HEK293 (cell line): Measurements from ENCODE around the gene WWC1.
A peak's percentile ranks its signal among the peaks of the same experiment; 100 is the strongest.

ENCODE experiments used
- CTCF ChIA-PET: fragments of 350-600 bp; formaldehyde crosslinking; extraction: SDS; loops from one replicate; lab custom pipeline; 2021; ENCODE audit warnings: antibody characterized with exemption; lab: Yijun Ruan, JAX
- POLR2A ChIA-PET: fragments of 300-600 bp; formaldehyde crosslinking; extraction: SDS; loops from one replicate; lab custom pipeline; 2020; ENCODE audit warnings: antibody characterized with exemption, inconsistent platforms; lab: Yijun Ruan, JAX
- H3K27ac ChIP-seq: fragments of 200-500 bp; sonication (Bioruptor generic); 2 replicates; pipeline ENCODE4 v1.5.1; 2014; ENCODE audit warnings: low read depth, low read length, control low read depth, inconsistent platforms; ENCODE audit errors: extremely low read depth
- H3K36me3 ChIP-seq, 2 experiments: fragments of 200-500 bp in 1 of 2; sonication (Bioruptor generic) in 1 of 2; 1 replicate in 1 of 2; 2 replicates in 1 of 2; pipeline ENCODE4 v1.5.1; 2014 to 2017; ENCODE audit warnings: inconsistent platforms in 2 of 2, low read length in 2 of 2; ENCODE audit not compliant: control insufficient read depth in 2 of 2, insufficient read depth in 1 of 2
- H3K4me1 ChIP-seq: fragments of 200-500 bp; sonication (Bioruptor generic); 2 replicates; pipeline ENCODE4 v1.5.1; 2014; ENCODE audit warnings: mild to moderate bottlenecking, low read length, inconsistent platforms; ENCODE audit not compliant: control insufficient read depth, insufficient read depth
- H3K4me3 ChIP-seq: 2 replicates; pipeline ENCODE4 v1.5.1; 2011; ENCODE audit warnings: low read depth, mild to moderate bottlenecking, control low read depth, low read length, moderate library complexity
- H3K9me3 ChIP-seq: fragments of 200-500 bp; sonication (Bioruptor generic); 2 replicates; pipeline ENCODE4 v1.5.1; 2014; ENCODE audit warnings: low read depth, low read length, inconsistent platforms; ENCODE audit not compliant: control insufficient read depth, insufficient read depth
- FEZF1 ChIP-seq: fragments of 450-650 bp; formaldehyde crosslinking; IDR thresholded peaks from 2 replicates; pipeline ENCODE4 v1.5.1; 2016; ENCODE audit warnings: missing biosample characterization, missing genetic modification characterization
- GLI2 ChIP-seq: fragments of 450-650 bp; formaldehyde crosslinking; IDR thresholded peaks from 2 replicates; pipeline ENCODE4; 2017; ENCODE audit warnings: missing biosample characterization, missing genetic modification characterization, low read depth, borderline replicate concordance
- HOXC10 ChIP-seq: sonication (generic); formaldehyde crosslinking; IDR thresholded peaks from 2 replicates; pipeline ENCODE4 v1.8.1; 2023; ENCODE audit warnings: mild to moderate bottlenecking, missing genetic modification reagents
- KLF16 ChIP-seq: fragments of 450-650 bp; formaldehyde crosslinking; IDR thresholded peaks from 2 replicates; pipeline ENCODE4 v1.5.1; 2017; ENCODE audit warnings: missing biosample characterization, missing genetic modification characterization
- KLF7 ChIP-seq: fragments of 450-650 bp; formaldehyde crosslinking; IDR thresholded peaks from 2 replicates; pipeline ENCODE4 v1.5.1; 2016; ENCODE audit warnings: missing biosample characterization, missing genetic modification characterization, borderline replicate concordance
- SCRT1 ChIP-seq: fragments of 450-650 bp; formaldehyde crosslinking; IDR thresholded peaks from 2 replicates; pipeline ENCODE4 v1.5.1; 2016; ENCODE audit warnings: missing biosample characterization, missing genetic modification characterization, borderline replicate concordance
- ZBTB21 ChIP-seq: fragments of 450-650 bp; formaldehyde crosslinking; IDR thresholded peaks from 2 replicates; pipeline ENCODE4 v1.5.1; 2017; ENCODE audit warnings: missing biosample characterization, missing genetic modification characterization
- ZBTB26 ChIP-seq: fragments of 450-650 bp; formaldehyde crosslinking; optimal IDR thresholded peaks from 2 replicates; pipeline ENCODE3; 2016; ENCODE audit warnings: missing biosample characterization, mild to moderate bottlenecking, missing genetic modification characterization
- ZBTB8A ChIP-seq: fragments of 450-650 bp; formaldehyde crosslinking; IDR thresholded peaks from 2 replicates; pipeline ENCODE4 v1.5.1; 2016; ENCODE audit warnings: missing biosample characterization, missing genetic modification characterization
- ZFP69B ChIP-seq: fragments of 450-650 bp; formaldehyde crosslinking; IDR thresholded peaks from 2 replicates; pipeline ENCODE4 v1.5.1; 2016; ENCODE audit warnings: missing biosample characterization, missing genetic modification characterization
- ZNF10 ChIP-seq: fragments of 450-650 bp; formaldehyde crosslinking; IDR thresholded peaks from 2 replicates; pipeline ENCODE4 v1.5.1; 2017; ENCODE audit warnings: missing biosample characterization, missing genetic modification characterization
- ZNF175 ChIP-seq: fragments of 450-650 bp; formaldehyde crosslinking; IDR thresholded peaks from 2 replicates; pipeline ENCODE4 v1.5.1; 2016; ENCODE audit warnings: missing biosample characterization, missing genetic modification characterization
- ZNF324 ChIP-seq: fragments of 450-650 bp; formaldehyde crosslinking; IDR thresholded peaks from 2 replicates; pipeline ENCODE4 v1.5.1; 2016; ENCODE audit warnings: missing biosample characterization, missing genetic modification characterization
- ZNF473 ChIP-seq: fragments of 450-650 bp; formaldehyde crosslinking; IDR thresholded peaks from 2 replicates; pipeline ENCODE4 v1.5.1; 2017; ENCODE audit warnings: missing biosample characterization, missing genetic modification characterization
- ZNF549 ChIP-seq: fragments of 450-650 bp; IDR thresholded peaks from 2 replicates; pipeline ENCODE4 v1.5.1; 2018; ENCODE audit warnings: missing biosample characterization, missing genetic modification characterization, mild to moderate bottlenecking, inconsistent platforms, moderate library complexity
- ZNF561 ChIP-seq: fragments of 450-650 bp; IDR thresholded peaks from 2 replicates; pipeline ENCODE4 v1.5.1; 2018; ENCODE audit warnings: missing biosample characterization, missing genetic modification characterization, borderline replicate concordance
- ZNF654 ChIP-seq: fragments of 450-650 bp; formaldehyde crosslinking; IDR thresholded peaks from 2 replicates; pipeline ENCODE4 v1.5.1; 2016; ENCODE audit warnings: low read depth, missing biosample characterization, missing genetic modification characterization
- ZNF670 ChIP-seq: fragments of 450-650 bp; formaldehyde crosslinking; IDR thresholded peaks from 2 replicates; pipeline ENCODE4 v1.5.1; 2016; ENCODE audit warnings: missing biosample characterization, missing genetic modification characterization, low read depth
- ZNF791 ChIP-seq: fragments of 450-650 bp; formaldehyde crosslinking; IDR thresholded peaks from 2 replicates; pipeline ENCODE4 v1.5.1; 2016; ENCODE audit warnings: missing biosample characterization, missing genetic modification characterization
- ZNF792 ChIP-seq: fragments of 450-650 bp; formaldehyde crosslinking; IDR thresholded peaks from 2 replicates; pipeline ENCODE4 v1.5.1; 2016; ENCODE audit warnings: missing biosample characterization, missing genetic modification characterization
- TF ChIP-seq, protein P1 (sequence below): fragments of 450-650 bp; formaldehyde crosslinking; IDR thresholded peaks from 2 replicates; pipeline ENCODE4 v1.5.1; 2016; ENCODE audit warnings: missing biosample characterization, missing genetic modification characterization, borderline replicate concordance
- TF ChIP-seq, protein P2 (sequence below): fragments of 450-650 bp; formaldehyde crosslinking; IDR thresholded peaks from 2 replicates; pipeline ENCODE4 v1.5.1; 2016; ENCODE audit warnings: missing biosample characterization, missing genetic modification characterization
- TF ChIP-seq, protein P3 (sequence below): fragments of 450-650 bp; formaldehyde crosslinking; IDR thresholded peaks from 2 replicates; pipeline ENCODE4 v1.5.1; 2017; ENCODE audit warnings: missing biosample characterization, mild to moderate bottlenecking, missing genetic modification characterization, moderate library complexity
- TF ChIP-seq, protein P4 (sequence below): fragments of 450-650 bp; formaldehyde crosslinking; IDR thresholded peaks from 2 replicates; pipeline ENCODE4 v1.5.1; 2017; ENCODE audit warnings: missing biosample characterization, missing genetic modification characterization

WWC1 gene

GRCh38 chr5:168327451-168327850 is 36.0 kb downstream of the WWC1 start:
- Histone ChIP-seq H3K4me3 (no peak overlapping the region), H3K27ac (no peak overlapping the region), H3K4me1 (peaks cover 15% of the 10 kb centered on the region), H3K36me3 (no peaks in the 10 kb centered on the region), H3K9me3 (no peaks in the 10 kb centered on the region)
- no peak for TF ChIP-seq ZNF561
- no peak for TF ChIP-seq KLF16 (tag by site-specific recombination)
- no peak for TF ChIP-seq ZNF791
- TF ChIP-seq ZNF473 (tag by site-specific recombination): no peak
- TF ChIP-seq GLI2 (tag by site-specific recombination): no peak
- no peak for TF ChIP-seq ZNF792 (tag by site-specific recombination)
- TF ChIP-seq HOXC10: no peak
- TF ChIP-seq KLF7 (tag by site-specific recombination): no peak
- TF ChIP-seq ZNF549 (tag by site-specific recombination): no peak
- TF ChIP-seq ZBTB8A (tag by site-specific recombination): no peak
- TF ChIP-seq, protein P1, sequence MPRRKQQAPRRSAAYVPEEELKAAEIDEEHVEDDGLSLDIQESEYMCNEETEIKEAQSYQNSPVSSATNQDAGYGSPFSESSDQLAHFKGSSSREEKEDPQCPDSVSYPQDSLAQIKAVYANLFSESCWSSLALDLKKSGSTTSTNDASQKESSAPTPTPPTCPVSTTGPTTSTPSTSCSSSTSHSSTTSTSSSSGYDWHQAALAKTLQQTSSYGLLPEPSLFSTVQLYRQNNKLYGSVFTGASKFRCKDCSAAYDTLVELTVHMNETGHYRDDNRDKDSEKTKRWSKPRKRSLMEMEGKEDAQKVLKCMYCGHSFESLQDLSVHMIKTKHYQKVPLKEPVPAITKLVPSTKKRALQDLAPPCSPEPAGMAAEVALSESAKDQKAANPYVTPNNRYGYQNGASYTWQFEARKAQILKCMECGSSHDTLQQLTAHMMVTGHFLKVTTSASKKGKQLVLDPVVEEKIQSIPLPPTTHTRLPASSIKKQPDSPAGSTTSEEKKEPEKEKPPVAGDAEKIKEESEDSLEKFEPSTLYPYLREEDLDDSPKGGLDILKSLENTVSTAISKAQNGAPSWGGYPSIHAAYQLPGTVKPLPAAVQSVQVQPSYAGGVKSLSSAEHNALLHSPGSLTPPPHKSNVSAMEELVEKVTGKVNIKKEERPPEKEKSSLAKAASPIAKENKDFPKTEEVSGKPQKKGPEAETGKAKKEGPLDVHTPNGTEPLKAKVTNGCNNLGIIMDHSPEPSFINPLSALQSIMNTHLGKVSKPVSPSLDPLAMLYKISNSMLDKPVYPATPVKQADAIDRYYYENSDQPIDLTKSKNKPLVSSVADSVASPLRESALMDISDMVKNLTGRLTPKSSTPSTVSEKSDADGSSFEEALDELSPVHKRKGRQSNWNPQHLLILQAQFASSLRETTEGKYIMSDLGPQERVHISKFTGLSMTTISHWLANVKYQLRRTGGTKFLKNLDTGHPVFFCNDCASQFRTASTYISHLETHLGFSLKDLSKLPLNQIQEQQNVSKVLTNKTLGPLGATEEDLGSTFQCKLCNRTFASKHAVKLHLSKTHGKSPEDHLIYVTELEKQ (tag by site-specific recombination): no peak
- ChIA-PET CTCF (interaction anchor here (1.8 kb wide), 1 partner anchor 58 kb away, joined by 5 read pairs; no protein-coding TSS in a partner anchor), POLR2A (no interaction called here)

- no peak for TF ChIP-seq ZNF324 (tag by site-specific recombination)
- TF ChIP-seq ZNF10 (tag by site-specific recombination): peak; percentile 88
- TF ChIP-seq, all 188 proteins: peak for 1
- peaks cover 15% of the 10 kb centered on the region for H3K4me1 ChIP-seq
- H3K27ac ChIP-seq: no peak overlapping the region
- no peaks in the 10 kb centered on the region for H3K9me3 ChIP-seq
- H3K4me3 ChIP-seq: no peak overlapping the region
- ChIA-PET POLR2A (interaction anchor here (1.7 kb wide), 1 partner anchor 10 kb away, joined by 7 read pairs; no protein-coding TSS in a partner anchor), CTCF (interaction anchor here (1.8 kb wide), 1 partner anchor 58 kb away, joined by 5 read pairs; no protein-coding TSS in a partner anchor)
- H3K36me3 ChIP-seq: no peaks in the 10 kb centered on the region
Observed at GRCh38 chr5:168327994-168328393, 36.5 kb downstream of the WWC1 start.

DNA sequence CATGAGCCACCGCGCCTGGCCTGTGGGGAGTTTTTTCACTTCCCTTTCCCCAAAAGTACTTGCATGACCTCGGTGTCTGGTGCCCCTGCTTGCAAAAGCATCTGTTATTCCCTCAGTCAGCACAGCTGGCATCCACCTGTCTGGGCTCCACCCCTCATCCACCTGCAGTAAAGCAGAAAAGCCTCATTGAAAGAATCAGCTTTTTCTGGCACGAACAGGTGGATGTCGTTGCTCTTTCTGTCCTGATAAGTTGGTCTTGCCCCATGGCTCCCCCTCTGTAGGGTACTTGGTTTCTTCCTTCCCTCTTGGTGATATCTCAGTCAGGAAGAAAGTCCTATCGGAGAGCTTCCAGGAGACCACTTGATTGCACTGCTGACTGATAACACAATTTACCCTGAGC is 37.4 kb downstream of the WWC1 start:
- Histone ChIP-seq H3K4me3 (no peak overlapping the region), H3K4me1 (peaks cover 15% of the 10 kb centered on the region), H3K36me3 (no peaks in the 10 kb centered on the region), H3K27ac (no peak overlapping the region), H3K9me3 (no peaks in the 10 kb centered on the region)
- ChIA-PET CTCF (interaction anchor here (0.8 kb wide), 1 partner anchor 60 kb away, joined by 4 read pairs; no protein-coding TSS in a partner anchor), POLR2A (interaction anchor here (1.7 kb wide), 1 partner anchor 11 kb away, joined by 7 read pairs; no protein-coding TSS in a partner anchor)
- no peak for TF ChIP-seq ZBTB21 (tag by site-specific recombination)
- no peak for TF ChIP-seq ZNF670 (tag by site-specific recombination)
- TF ChIP-seq, protein P2, sequence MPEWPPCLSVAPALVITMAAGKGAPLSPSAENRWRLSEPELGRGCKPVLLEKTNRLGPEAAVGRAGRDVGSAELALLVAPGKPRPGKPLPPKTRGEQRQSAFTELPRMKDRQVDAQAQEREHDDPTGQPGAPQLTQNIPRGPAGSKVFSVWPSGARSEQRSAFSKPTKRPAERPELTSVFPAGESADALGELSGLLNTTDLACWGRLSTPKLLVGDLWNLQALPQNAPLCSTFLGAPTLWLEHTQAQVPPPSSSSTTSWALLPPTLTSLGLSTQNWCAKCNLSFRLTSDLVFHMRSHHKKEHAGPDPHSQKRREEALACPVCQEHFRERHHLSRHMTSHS (tag by site-specific recombination): no peak
- TF ChIP-seq, protein P3, sequence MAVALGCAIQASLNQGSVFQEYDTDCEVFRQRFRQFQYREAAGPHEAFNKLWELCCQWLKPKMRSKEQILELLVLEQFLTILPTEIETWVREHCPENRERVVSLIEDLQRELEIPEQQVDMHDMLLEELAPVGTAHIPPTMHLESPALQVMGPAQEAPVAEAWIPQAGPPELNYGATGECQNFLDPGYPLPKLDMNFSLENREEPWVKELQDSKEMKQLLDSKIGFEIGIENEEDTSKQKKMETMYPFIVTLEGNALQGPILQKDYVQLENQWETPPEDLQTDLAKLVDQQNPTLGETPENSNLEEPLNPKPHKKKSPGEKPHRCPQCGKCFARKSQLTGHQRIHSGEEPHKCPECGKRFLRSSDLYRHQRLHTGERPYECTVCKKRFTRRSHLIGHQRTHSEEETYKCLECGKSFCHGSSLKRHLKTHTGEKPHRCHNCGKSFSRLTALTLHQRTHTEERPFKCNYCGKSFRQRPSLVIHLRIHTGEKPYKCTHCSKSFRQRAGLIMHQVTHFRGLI: no peak
- no peak for TF ChIP-seq ZFP69B (tag by site-specific recombination)
- TF ChIP-seq, protein P4, sequence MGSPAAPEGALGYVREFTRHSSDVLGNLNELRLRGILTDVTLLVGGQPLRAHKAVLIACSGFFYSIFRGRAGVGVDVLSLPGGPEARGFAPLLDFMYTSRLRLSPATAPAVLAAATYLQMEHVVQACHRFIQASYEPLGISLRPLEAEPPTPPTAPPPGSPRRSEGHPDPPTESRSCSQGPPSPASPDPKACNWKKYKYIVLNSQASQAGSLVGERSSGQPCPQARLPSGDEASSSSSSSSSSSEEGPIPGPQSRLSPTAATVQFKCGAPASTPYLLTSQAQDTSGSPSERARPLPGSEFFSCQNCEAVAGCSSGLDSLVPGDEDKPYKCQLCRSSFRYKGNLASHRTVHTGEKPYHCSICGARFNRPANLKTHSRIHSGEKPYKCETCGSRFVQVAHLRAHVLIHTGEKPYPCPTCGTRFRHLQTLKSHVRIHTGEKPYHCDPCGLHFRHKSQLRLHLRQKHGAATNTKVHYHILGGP (tag by site-specific recombination): no peak
- TF ChIP-seq SCRT1: peak; percentile 88
- no peak for TF ChIP-seq ZNF175 (tag by site-specific recombination)
- no peak for TF ChIP-seq ZBTB26
- TF ChIP-seq ZNF654 (tag by site-specific recombination): no peak
- 0 out of 2 replicates have a peak, but pooled peaks have one; percentile 12 for TF ChIP-seq FEZF1 (tag by site-specific recombination)
